Spleen (tissue), 11 donors: ENCODE results near the gene MTA1. TPM values are rescaled to one million over a fixed set of nuclear protein-coding genes. Genes with fewer than 3 reads are reported as not detected.

Source experiments
- DNase-seq: peaks from one replicate; pipeline ENCODE4 v3.0.0-alpha.2; 2020
- H3K27ac ChIP-seq, 8 donors: fragments of 200-600 bp; sonication (generic) in 7 of 8; 1 replicate in 4 of 8; 2 replicates in 4 of 8; pipeline versions ENCODE4 v1.5.0 to v1.8.0; 2016 to 2021; ENCODE audit warnings: inconsistent platforms in 4 of 8, mild to moderate bottlenecking in 4 of 8, moderate library complexity in 1 of 8
- H3K27me3 ChIP-seq, 7 donors: fragments of 200-600 bp; sonication (generic) in 6 of 7; replicated peaks in 1 of 7; 1 replicate in 4 of 7; 2 replicates in 3 of 7; pipeline versions ENCODE4 v1.5.0 to v1.8.0; 2016 to 2021; ENCODE audit warnings: inconsistent platforms in 3 of 7, mild to moderate bottlenecking in 1 of 7
- H3K36me3 ChIP-seq, 6 donors: fragments of 200-600 bp; sonication (generic) in 5 of 6; 1 replicate in 4 of 6; 2 replicates in 2 of 6; pipeline versions ENCODE4 v1.5.0 to v1.8.0; 2016 to 2021; ENCODE audit warnings: inconsistent platforms in 2 of 6
- H3K4me1 ChIP-seq, 6 donors: fragments of 200-600 bp; sonication (generic) in 5 of 6; 1 replicate in 3 of 6; 2 replicates in 3 of 6; pipeline versions ENCODE4 v1.5.0 to v1.8.0; 2016 to 2021; ENCODE audit warnings: inconsistent platforms in 3 of 6
- H3K4me3 ChIP-seq, 8 donors: fragments of 200-600 bp; sonication (generic) in 7 of 8; 1 replicate in 4 of 8; 2 replicates in 4 of 8; pipeline versions ENCODE4 v1.5.0 to v1.8.0; 2016 to 2021; ENCODE audit warnings: inconsistent platforms in 4 of 8, mild to moderate bottlenecking in 4 of 8, moderate library complexity in 2 of 8
- H3K9me3 ChIP-seq, 8 donors: fragments of 200-600 bp; sonication (generic) in 7 of 8; 1 replicate in 4 of 8; 2 replicates in 4 of 8; pipeline versions ENCODE4 v1.5.0 to v1.8.0; 2016 to 2021; ENCODE audit warnings: inconsistent platforms in 4 of 8
- CTCF ChIP-seq, 11 experiments: fragments of 200-600 bp in 7 of 11; fragments of 450-650 bp in 4 of 11; sonication (generic) in 4 of 11; IDR thresholded peaks in 8 of 11; conservative IDR thresholded peaks in 3 of 11; 1 replicate in 7 of 11; 2 replicates in 4 of 11; pipeline versions ENCODE4 v1.4.0 to v1.8.0; 2016 to 2021; ENCODE audit warnings: antibody characterized with exemption in 11 of 11, inconsistent platforms in 4 of 11, mild to moderate bottlenecking in 1 of 11
- POLR2A ChIP-seq, 3 donors: fragments of 450-650 bp; IDR thresholded peaks; one replicate each; pipeline ENCODE4 v1.5.1; 2017; ENCODE audit warnings: antibody characterized with exemption in 3 of 3, mild to moderate bottlenecking in 1 of 3
- POLR2AphosphoS5 ChIP-seq, 3 donors: sonication (generic); formaldehyde crosslinking; IDR thresholded peaks; one replicate each; pipeline ENCODE4 v1.5.1; 2017; ENCODE audit warnings: antibody characterized with exemption in 3 of 3
- WGBS, 5 donors: extraction: QIAGEN DNeasy Blood & Tissue Kit in 3 of 5; methylation state at CpG; one replicate each; pipeline versions ENCODE4 v1.1.5 to v1.1.7; 2013 to 2018; 5-methylcytosine and 5-hydroxymethylcytosine counted together
- intact Hi-C: fragments of 100-400 bp; cut with DNase I; formaldehyde crosslinking; loops from one replicate; pipeline ENCODE4 v1.15.0; 2023; ENCODE audit warnings: low total_unique reads
- polyA plus RNA-seq, 3 donors: library from polyadenylated mRNA; stranded (reverse); fragments of 200-250 nt; gene quantifications; one replicate each; pipeline ENCODE4 v1.2.1, GENCODE V29; 2013
- total RNA-seq, 7 donors: library from RNA; depleted of rRNA in 3 of 7; stranded (reverse); fragments of >200 nt in 3 of 7; fragmentation: NEBNext Ultra II Directional in 4 of 7; extraction: Animal tissue kit (Norgen Biotek cat#: 25700) in 4 of 7; gene quantifications; one replicate each; pipeline versions ENCODE4 v1.1.0 to v1.2.1, GENCODE V29; 2016 to 2021
- donor health status: healthy with polysubstance abuse.
- donor health status: DM: no; HTN: no; CAD: no; lungs with moderate emphysema.
- donor health status: DM: no; HTN: no; CAD: no.
- donor health status: Bipolar disorder and iron deficiency.
- donor health status: healthy.
- donor health status: DM: no; HTN: no; CAD: no.
- donor health status: DM: yes; HTN: yes; CAD: no.

Gene MTA1
- total and polyA plus RNA-seq, 10 donors, result 33.0 to 128 (median 78.2) TPM

DNA sequence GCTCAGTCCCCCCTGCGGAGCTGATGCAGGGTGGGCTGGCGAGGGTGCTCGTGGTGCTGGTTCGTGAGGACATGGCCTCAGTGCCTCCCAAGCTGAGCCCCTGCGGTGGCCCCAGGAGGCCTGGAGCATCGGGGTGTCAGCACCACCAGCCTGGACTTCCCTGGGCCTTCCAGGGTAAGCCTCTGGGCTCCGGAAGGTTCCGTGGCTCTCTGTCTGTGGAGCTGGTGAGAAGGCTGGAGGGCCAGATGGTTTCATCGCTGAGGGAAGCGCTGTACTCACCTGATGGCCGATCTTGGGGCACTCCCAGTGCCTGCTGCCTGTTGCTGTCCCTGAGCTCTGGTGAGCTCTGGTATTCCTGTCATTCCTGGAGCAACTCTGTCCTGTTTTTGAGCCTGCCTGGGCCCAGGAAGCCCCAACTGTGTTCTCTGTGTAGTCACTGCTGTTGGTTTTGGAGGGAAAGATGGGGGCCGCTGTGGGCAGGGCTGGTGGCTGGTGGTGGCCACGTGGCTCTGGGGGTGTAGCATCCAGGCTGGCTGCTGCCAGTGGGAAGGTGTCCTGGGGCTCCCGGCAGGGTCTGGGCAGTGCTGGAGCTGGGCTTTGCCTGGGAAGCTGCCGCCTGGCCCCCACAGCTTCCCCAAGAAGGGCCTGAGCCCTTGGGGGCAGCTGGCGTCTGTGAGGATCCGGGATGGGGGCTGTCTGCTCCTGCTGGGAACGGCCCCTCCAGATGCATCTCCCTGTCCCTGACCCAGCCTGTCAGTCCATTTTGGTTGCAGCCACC lies 18.3 kb downstream of the MTA1 start:
- intact Hi-C loops, result no loop called here
- 92 to 99% (median 96%) methylated on average over 11 to 18 of the region's 18 CpGs for WGBS, 5 donors
- Histone ChIP-seq H3K4me3 (no peak overlapping the region), H3K27me3 (no peaks in the 10 kb centered on the region), H3K36me3 (peaks cover 0 to 53% (median 14%) of the 10 kb centered on the region in 6 donors), H3K9me3 (no peaks in the 10 kb centered on the region), H3K27ac (no peak overlapping the region), H3K4me1 (peaks cover 0 to 53% (median 0%) of the 10 kb centered on the region in 6 donors)
- TF ChIP-seq POLR2AphosphoS5 (IDR thresholded peaks at IDR 0.05) (no peak), POLR2A (IDR thresholded peaks at IDR 0.05) (no peak), CTCF (IDR thresholded peaks at IDR 0.05 in 8 of 11, conservative IDR thresholded peaks at IDR 0.05 in 3 of 11) (no peak)
- no peak for DNase-seq

- no peak for TF ChIP-seq POLR2A (IDR thresholded peaks at IDR 0.05)
- WGBS, 5 donors, result 77 to 93% (median 91%) methylated on average over 6 to 11 of the region's 11 CpGs
- Histone ChIP-seq H3K27me3 (no peaks in the 10 kb centered on the region), H3K4me3 (no peak overlapping the region), H3K9me3 (no peaks in the 10 kb centered on the region), H3K4me1 (peaks cover 0 to 45% (median 0%) of the 10 kb centered on the region in 6 donors), H3K27ac (no peak overlapping the region), H3K36me3 (peaks cover 0 to 59% (median 15%) of the 10 kb centered on the region in 6 donors)
- DNase-seq, result no peak
- intact Hi-C loops, result no loop called here
These were observed 19.6 kb downstream of the MTA1 start for GRCh38 chr14:105439179-105439578.

DNA sequence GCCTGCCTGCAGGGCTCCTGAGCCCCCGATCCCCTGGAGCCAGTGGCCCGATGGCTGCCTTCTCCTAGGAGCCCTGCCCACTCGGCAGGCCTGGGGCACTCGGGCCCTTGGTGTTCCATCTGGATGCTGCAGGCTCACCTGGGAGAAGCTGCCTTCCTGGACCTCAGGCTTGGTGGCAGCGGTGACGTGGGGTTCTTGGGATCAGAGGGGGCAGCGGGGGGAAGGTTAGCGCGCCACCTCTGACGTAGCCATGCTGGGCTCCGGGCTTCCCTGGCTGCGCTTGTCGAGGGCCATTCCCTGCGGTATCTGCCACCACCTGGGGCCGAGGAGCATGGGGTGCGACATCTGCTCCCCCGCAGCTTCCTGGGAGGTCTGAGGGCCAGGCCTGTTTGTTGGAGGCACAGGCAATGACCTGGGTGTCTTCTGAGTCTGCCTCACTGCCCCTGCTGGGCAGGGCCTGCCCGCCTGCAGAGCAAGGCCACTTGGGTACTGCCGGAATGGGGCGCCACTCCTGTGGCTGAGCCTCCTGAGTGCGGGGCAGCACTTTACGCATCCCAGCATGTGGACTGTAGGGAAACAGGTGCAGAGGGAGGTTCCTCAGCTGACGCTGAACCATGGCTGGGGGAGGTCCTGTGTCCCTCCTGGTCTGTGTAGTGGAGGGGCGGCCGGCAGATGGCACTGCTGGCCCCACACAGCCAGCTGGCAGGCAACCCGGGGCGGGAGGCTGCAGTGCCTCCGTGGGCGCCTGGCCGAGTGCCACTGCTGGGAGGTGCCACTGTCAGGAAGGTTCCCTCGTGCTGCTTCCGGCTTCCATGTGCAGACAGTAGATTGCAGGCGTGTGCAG lies 20.3 kb downstream of the MTA1 start:
- peaks cover 0 to 40% (median 0%) of the 10 kb centered on the region in 6 donors for H3K4me1 ChIP-seq
- intact Hi-C loops, result no loop called here
- no peak for DNase-seq
- H3K4me3 ChIP-seq, result no peak overlapping the region
- WGBS, 5 donors, result 91 to 94% (median 91%) methylated on average over 13 to 33 of the region's 33 CpGs
- H3K27me3 ChIP-seq, result no peaks in the 10 kb centered on the region
- TF ChIP-seq POLR2AphosphoS5 (IDR thresholded peaks at IDR 0.05) (peak in 2 of 3 donors; percentile 12 to 52), CTCF (IDR thresholded peaks at IDR 0.05 in 8 of 11, conservative IDR thresholded peaks at IDR 0.05 in 3 of 11) (no peak)
- peaks cover 0 to 59% (median 15%) of the 10 kb centered on the region in 6 donors for H3K36me3 ChIP-seq
- no peak overlapping the region for H3K27ac ChIP-seq
- H3K9me3 ChIP-seq, result no peaks in the 10 kb centered on the region

GRCh38 chr14:105440554-105440900 lies 20.9 kb downstream of the MTA1 start:
- no peaks in the 10 kb centered on the region for H3K9me3 ChIP-seq
- H3K4me3 ChIP-seq, result no peak overlapping the region
- no peak for DNase-seq
- H3K27me3 ChIP-seq, result no peaks in the 10 kb centered on the region
- intact Hi-C loops, result no loop called here
- WGBS, 5 donors, result 94 to 98% (median 96%) methylated on average over 9 to 15 of the region's 15 CpGs
- peaks cover 0 to 34% (median 0%) of the 10 kb centered on the region in 6 donors for H3K4me1 ChIP-seq
- H3K36me3 ChIP-seq, result peaks cover 0 to 64% (median 15%) of the 10 kb centered on the region in 6 donors
- no peak overlapping the region for H3K27ac ChIP-seq
- no peak for TF ChIP-seq POLR2A (IDR thresholded peaks at IDR 0.05)
- TF ChIP-seq CTCF (IDR thresholded peaks at IDR 0.05 in 8 of 11, conservative IDR thresholded peaks at IDR 0.05 in 3 of 11), result no peak
- TF ChIP-seq POLR2AphosphoS5 (IDR thresholded peaks at IDR 0.05), result no peak
